Measurements from ENCODE around the gene APOB.

APOB gene

GRCh38 chr2:21072477-21073242 is 28.8 kb upstream of the APOB start:
- WGBS (ENCODE audit: extremely low coverage, insufficient coverage, low lambda C conversion rate), result no CpG with 5 or more reads among the region's 4 CpGs

GRCh38 chr2:21070341-21071257 is 26.7 kb upstream of the APOB start:
- Histone ChIP-seq H3K79me2 (ENCODE audit: control insufficient read depth, insufficient read depth, low read length) (no peaks in the 10 kb centered on the region), H3K18ac (ENCODE audit: low read length) (no peak overlapping the region), H3K4me2 (ENCODE audit: low read length) (no peak overlapping the region), H3K9ac (ENCODE audit: low read length) (no peak overlapping the region), H3K4me1 (ENCODE audit: control insufficient read depth, low read depth, low read length) (no peaks in the 10 kb centered on the region), H3K79me1 (ENCODE audit: low read length) (no peaks in the 10 kb centered on the region), H4K5ac (ENCODE audit: low read length) (no peak overlapping the region), H2BK15ac (replicated peaks; ENCODE audit: low read depth) (no peak overlapping the region), H3K56ac (ENCODE audit: low read length) (no peak overlapping the region), H3K4me3 (ENCODE audit: low read length) (no peak overlapping the region), H4K8ac (ENCODE audit: low read depth, low read length) (no peak overlapping the region), H2AK5ac (ENCODE audit: low read length) (no peak overlapping the region), H3K27me3 (ENCODE audit: insufficient read depth, low read length, poor library complexity) (no peaks in the 10 kb centered on the region), H3K27ac (ENCODE audit: low read depth, low read length) (no peak overlapping the region), H2BK5ac (ENCODE audit: low read length) (no peak overlapping the region), H3K36me3 (ENCODE audit: control insufficient read depth, insufficient read depth, low read length) (no peaks in the 10 kb centered on the region), H3K4ac (ENCODE audit: low read depth, low read length) (no peak overlapping the region), H2BK120ac (ENCODE audit: low read depth, low read length) (no peak overlapping the region), H3K23ac (ENCODE audit: low read length) (no peak overlapping the region)
- no CpG with 5 or more reads among the region's 9 CpGs for WGBS (ENCODE audit: extremely low coverage, insufficient coverage, low lambda C conversion rate)
- DNase-seq, result no peak

More at GRCh38 chr2:21072477-21073242, 28.8 kb upstream of the APOB start:
- Histone ChIP-seq H3K4ac (ENCODE audit: low read depth, low read length) (no peak overlapping the region), H3K4me3 (ENCODE audit: low read length) (no peak overlapping the region), H3K4me1 (ENCODE audit: control insufficient read depth, low read depth, low read length) (no peaks in the 10 kb centered on the region), H2AK5ac (ENCODE audit: low read length) (no peak overlapping the region), H3K79me1 (ENCODE audit: low read length) (no peaks in the 10 kb centered on the region), H3K9ac (ENCODE audit: low read length) (no peak overlapping the region), H3K56ac (ENCODE audit: low read length) (no peak overlapping the region), H3K79me2 (ENCODE audit: control insufficient read depth, insufficient read depth, low read length) (no peaks in the 10 kb centered on the region), H2BK15ac (replicated peaks; ENCODE audit: low read depth) (no peak overlapping the region), H3K18ac (ENCODE audit: low read length) (no peak overlapping the region), H3K4me2 (ENCODE audit: low read length) (no peak overlapping the region), H3K23ac (ENCODE audit: low read length) (no peak overlapping the region), H2BK5ac (ENCODE audit: low read length) (no peak overlapping the region), H2BK120ac (ENCODE audit: low read depth, low read length) (no peak overlapping the region), H3K27me3 (ENCODE audit: insufficient read depth, low read length, poor library complexity) (no peaks in the 10 kb centered on the region), H3K27ac (ENCODE audit: low read depth, low read length) (no peak overlapping the region), H4K8ac (ENCODE audit: low read depth, low read length) (no peak overlapping the region), H4K5ac (ENCODE audit: low read length) (no peak overlapping the region), H3K36me3 (ENCODE audit: control insufficient read depth, insufficient read depth, low read length) (no peaks in the 10 kb centered on the region)
- peak; percentile 12 for DNase-seq

GRCh38 chr2:21069746-21070340 is 26.0 kb upstream of the APOB start:
- H2BK15ac ChIP-seq (replicated peaks; ENCODE audit: low read depth), result no peak overlapping the region
- no CpG with 5 or more reads among the region's 2 CpGs for WGBS (ENCODE audit: extremely low coverage, insufficient coverage, low lambda C conversion rate)
- no peak overlapping the region for H3K18ac ChIP-seq (ENCODE audit: low read length)
- no peak overlapping the region for H3K4ac ChIP-seq (ENCODE audit: low read depth, low read length)
- H3K4me2 ChIP-seq (ENCODE audit: low read length), result no peak overlapping the region
- DNase-seq, result no peak
- H3K27ac ChIP-seq (ENCODE audit: low read depth, low read length), result no peak overlapping the region
- H3K79me1 ChIP-seq (ENCODE audit: low read length), result no peaks in the 10 kb centered on the region
- H3K9ac ChIP-seq (ENCODE audit: low read length), result no peak overlapping the region
- H2AK5ac ChIP-seq (ENCODE audit: low read length), result no peak overlapping the region
- H3K4me1 ChIP-seq (ENCODE audit: control insufficient read depth, low read depth, low read length), result no peaks in the 10 kb centered on the region
- no peak overlapping the region for H3K23ac ChIP-seq (ENCODE audit: low read length)
- no peak overlapping the region for H2BK5ac ChIP-seq (ENCODE audit: low read length)
- H3K56ac ChIP-seq (ENCODE audit: low read length), result no peak overlapping the region
- no peaks in the 10 kb centered on the region for H3K79me2 ChIP-seq (ENCODE audit: control insufficient read depth, insufficient read depth, low read length)
- no peak overlapping the region for H4K5ac ChIP-seq (ENCODE audit: low read length)
- H4K8ac ChIP-seq (ENCODE audit: low read depth, low read length), result no peak overlapping the region
- no peaks in the 10 kb centered on the region for H3K36me3 ChIP-seq (ENCODE audit: control insufficient read depth, insufficient read depth, low read length)
- H2BK120ac ChIP-seq (ENCODE audit: low read depth, low read length), result no peak overlapping the region
- H3K27me3 ChIP-seq (ENCODE audit: insufficient read depth, low read length, poor library complexity), result no peaks in the 10 kb centered on the region
- no peak overlapping the region for H3K4me3 ChIP-seq (ENCODE audit: low read length)

- no peak overlapping the region for H2BK120ac ChIP-seq (ENCODE audit: low read depth, low read length)
- no peaks in the 10 kb centered on the region for H3K36me3 ChIP-seq (ENCODE audit: control insufficient read depth, insufficient read depth, low read length)
- no peaks in the 10 kb centered on the region for H3K27me3 ChIP-seq (ENCODE audit: insufficient read depth, low read length, poor library complexity)
- H3K4me1 ChIP-seq (ENCODE audit: control insufficient read depth, low read depth, low read length), result no peaks in the 10 kb centered on the region
- no peaks in the 10 kb centered on the region for H3K79me2 ChIP-seq (ENCODE audit: control insufficient read depth, insufficient read depth, low read length)
- no peak overlapping the region for H2BK15ac ChIP-seq (replicated peaks; ENCODE audit: low read depth)
- no peak overlapping the region for H3K4me3 ChIP-seq (ENCODE audit: low read length)
- H3K18ac ChIP-seq (ENCODE audit: low read length), result no peak overlapping the region
- no peaks in the 10 kb centered on the region for H3K79me1 ChIP-seq (ENCODE audit: low read length)
- H3K4ac ChIP-seq (ENCODE audit: low read depth, low read length), result no peak overlapping the region
- no peak overlapping the region for H4K8ac ChIP-seq (ENCODE audit: low read depth, low read length)
- no CpG with 5 or more reads among the region's 2 CpGs for WGBS (ENCODE audit: extremely low coverage, insufficient coverage, low lambda C conversion rate)
- no peak overlapping the region for H3K9ac ChIP-seq (ENCODE audit: low read length)
- no peak overlapping the region for H3K23ac ChIP-seq (ENCODE audit: low read length)
- H3K27ac ChIP-seq (ENCODE audit: low read depth, low read length), result no peak overlapping the region
- no peak overlapping the region for H4K5ac ChIP-seq (ENCODE audit: low read length)
- DNase-seq, result peak; percentile 38
- no peak overlapping the region for H2AK5ac ChIP-seq (ENCODE audit: low read length)
- no peak overlapping the region for H3K56ac ChIP-seq (ENCODE audit: low read length)
- H2BK5ac ChIP-seq (ENCODE audit: low read length), result no peak overlapping the region
- no peak overlapping the region for H3K4me2 ChIP-seq (ENCODE audit: low read length)
These were observed 24.1 kb upstream of the APOB start for GRCh38 chr2:21067859-21068537.

GRCh38 chr2:21067125-21067524 is 23.3 kb upstream of the APOB start:
- Histone ChIP-seq H2AK5ac (ENCODE audit: low read length) (no peak overlapping the region), H3K4ac (ENCODE audit: low read depth, low read length) (no peak overlapping the region), H2BK120ac (ENCODE audit: low read depth, low read length) (no peak overlapping the region), H3K27me3 (ENCODE audit: insufficient read depth, low read length, poor library complexity) (no peaks in the 10 kb centered on the region), H2BK5ac (ENCODE audit: low read length) (no peak overlapping the region), H3K4me1 (ENCODE audit: control insufficient read depth, low read depth, low read length) (no peaks in the 10 kb centered on the region), H3K79me2 (ENCODE audit: control insufficient read depth, insufficient read depth, low read length) (no peaks in the 10 kb centered on the region), H3K4me3 (ENCODE audit: low read length) (no peak overlapping the region), H3K36me3 (ENCODE audit: control insufficient read depth, insufficient read depth, low read length) (no peaks in the 10 kb centered on the region), H4K5ac (ENCODE audit: low read length) (no peak overlapping the region), H3K18ac (ENCODE audit: low read length) (no peak overlapping the region), H2BK15ac (replicated peaks; ENCODE audit: low read depth) (no peak overlapping the region), H3K56ac (ENCODE audit: low read length) (no peak overlapping the region), H4K8ac (ENCODE audit: low read depth, low read length) (no peak overlapping the region), H3K23ac (ENCODE audit: low read length) (no peak overlapping the region), H3K4me2 (ENCODE audit: low read length) (no peak overlapping the region), H3K9ac (ENCODE audit: low read length) (no peak overlapping the region), H3K79me1 (ENCODE audit: low read length) (no peaks in the 10 kb centered on the region), H3K27ac (ENCODE audit: low read depth, low read length) (no peak overlapping the region)
- DNase-seq, result no peak
- no CpG with 5 or more reads among the region's 5 CpGs for WGBS (ENCODE audit: extremely low coverage, insufficient coverage, low lambda C conversion rate)

Measured in mesendoderm (in vitro differentiated cells).